Natural killer cell (primary cell): ENCODE data around the gene SATL1. TPM values are rescaled to one million over a fixed set of nuclear protein-coding genes. Genes with fewer than 3 reads are reported as not detected.

Source experiments
- ATAC-seq, 3 donors: fragments of 150-1000 bp in 2 of 3; fragments of 200-7000 bp in 1 of 3; cut with Tn5 transposase; 1 replicate in 1 of 3; 2 replicates in 2 of 3; pipeline ENCODE4 v1.10.0; 2021; ENCODE audit warnings: mild to moderate bottlenecking in 2 of 3, moderate library complexity in 2 of 3
- DNase-seq, 2 donors: peaks; one replicate each; pipeline versions ENCODE4 v3.0.0 to v3.0.0-alpha.2; 2013 to 2021; ENCODE audit warnings: mixed read lengths in 1 of 2
- H3K27ac ChIP-seq: one replicate; pipeline ENCODE4 v1.5.1; 2013; ENCODE audit warnings: mild to moderate bottlenecking, low read length
- H3K27me3 ChIP-seq: one replicate; pipeline ENCODE4 v1.6.1; 2013; ENCODE audit warnings: low read length; ENCODE audit not compliant: control insufficient read depth, insufficient read depth
- H3K36me3 ChIP-seq: one replicate; pipeline ENCODE4 v1.6.1; 2013; ENCODE audit warnings: low read length; ENCODE audit not compliant: control insufficient read depth, insufficient read depth
- H3K4me1 ChIP-seq: one replicate; pipeline ENCODE4 v1.6.1; 2013; ENCODE audit warnings: low read length; ENCODE audit not compliant: control insufficient read depth, insufficient read depth
- H3K4me3 ChIP-seq: one replicate; pipeline ENCODE4 v1.5.1; 2013; ENCODE audit warnings: low read length
- H3K9me3 ChIP-seq: one replicate; pipeline ENCODE4 v1.6.1; 2013; ENCODE audit warnings: low read length; ENCODE audit not compliant: control insufficient read depth, insufficient read depth
- H3K27ac Mint-ChIP-seq, 2 donors: one replicate each; pipeline ENCODE4 v1.8.0; 2022; ENCODE audit warnings: mild to moderate bottlenecking in 2 of 2, mixed read lengths in 2 of 2, moderate library complexity in 1 of 2
- H3K27me3 Mint-ChIP-seq, 2 donors: one replicate each; pipeline ENCODE4 v1.8.0; 2022; ENCODE audit warnings: low read depth in 2 of 2, mixed read lengths in 2 of 2
- H3K36me3 Mint-ChIP-seq: one replicate; pipeline ENCODE4 v1.8.0; 2022; ENCODE audit warnings: mixed read lengths
- H3K4me1 Mint-ChIP-seq, 2 donors: one replicate each; pipeline ENCODE4 v1.8.0; 2022; ENCODE audit warnings: mixed read lengths in 2 of 2
- H3K4me3 Mint-ChIP-seq: one replicate; pipeline ENCODE4 v1.8.0; 2022; ENCODE audit warnings: mild to moderate bottlenecking, moderate library complexity, mixed read lengths
- H3K9me3 Mint-ChIP-seq, 2 donors: one replicate each; pipeline ENCODE4 v1.8.0; 2022; ENCODE audit warnings: mixed read lengths in 2 of 2
- WGBS: methylation state at CpG from one replicate; pipeline ENCODE4 v1.1.7; 2013; ENCODE audit warnings: missing lambda C conversion rate; ENCODE audit not compliant: insufficient coverage; 5-methylcytosine and 5-hydroxymethylcytosine counted together
- intact Hi-C: fragments of 100-400 bp; cut with micrococcal nuclease; formaldehyde crosslinking; loops from one replicate; pipeline ENCODE4 v1.14.2; 2022
- total RNA-seq, 4 donors: library from RNA; stranded (reverse); fragments of 120-200 nt in 1 of 4; gene quantifications; one replicate each; pipeline versions ENCODE4 v1.2.3 to v1.2.4, GENCODE V29; 2013 to 2022
- TF ChIP-seq, protein P1 (sequence below): fragments of 200-600 bp; IDR thresholded peaks from one replicate; pipeline ENCODE4 v1.8.0; 2022; ENCODE audit warnings: antibody characterized with exemption

The SATL1 gene
- total RNA-seq, 3 donors from 2014 or later (not counting 1 experiment from before 2014, with no cell fraction given) = 0.10 TPM; not detected in 2

DNA sequence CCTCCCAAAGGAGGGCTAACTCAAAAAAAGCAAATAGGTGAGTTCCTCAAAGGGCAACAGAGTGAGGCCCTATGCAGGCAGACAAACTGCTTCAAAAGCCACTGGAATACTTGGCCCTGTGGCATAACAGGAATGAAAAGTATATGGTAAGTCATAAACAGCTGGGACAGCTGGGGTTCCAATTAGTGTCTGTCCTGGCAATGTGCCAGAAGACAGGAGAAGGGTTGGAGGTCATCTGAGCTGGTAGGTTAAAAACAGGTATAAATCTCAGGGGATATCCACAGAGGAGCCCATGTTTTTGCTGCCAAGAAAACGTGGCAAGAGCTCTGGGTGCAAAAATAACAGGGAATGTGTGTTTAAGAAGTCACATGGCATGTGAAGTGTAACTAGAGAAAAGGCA is 128.3 kb downstream of the SATL1 start:
- no peaks in the 10 kb centered on the region for H3K4me1 Mint-ChIP-seq
- no peaks in the 10 kb centered on the region for H3K9me3 ChIP-seq
- no peak overlapping the region for H3K27ac Mint-ChIP-seq
- H3K27ac ChIP-seq = no peak overlapping the region
- H3K27me3 ChIP-seq = no peaks in the 10 kb centered on the region
- intact Hi-C loops = no loop called here
- WGBS = 29% methylated on average over 1 of the region's 1 CpG
- H3K9me3 Mint-ChIP-seq = no peaks in the 10 kb centered on the region
- H3K36me3 Mint-ChIP-seq = no peaks in the 10 kb centered on the region
- peaks cover 0 to 3% of the 10 kb centered on the region in 2 donors for H3K27me3 Mint-ChIP-seq
- TF ChIP-seq, protein P1, sequence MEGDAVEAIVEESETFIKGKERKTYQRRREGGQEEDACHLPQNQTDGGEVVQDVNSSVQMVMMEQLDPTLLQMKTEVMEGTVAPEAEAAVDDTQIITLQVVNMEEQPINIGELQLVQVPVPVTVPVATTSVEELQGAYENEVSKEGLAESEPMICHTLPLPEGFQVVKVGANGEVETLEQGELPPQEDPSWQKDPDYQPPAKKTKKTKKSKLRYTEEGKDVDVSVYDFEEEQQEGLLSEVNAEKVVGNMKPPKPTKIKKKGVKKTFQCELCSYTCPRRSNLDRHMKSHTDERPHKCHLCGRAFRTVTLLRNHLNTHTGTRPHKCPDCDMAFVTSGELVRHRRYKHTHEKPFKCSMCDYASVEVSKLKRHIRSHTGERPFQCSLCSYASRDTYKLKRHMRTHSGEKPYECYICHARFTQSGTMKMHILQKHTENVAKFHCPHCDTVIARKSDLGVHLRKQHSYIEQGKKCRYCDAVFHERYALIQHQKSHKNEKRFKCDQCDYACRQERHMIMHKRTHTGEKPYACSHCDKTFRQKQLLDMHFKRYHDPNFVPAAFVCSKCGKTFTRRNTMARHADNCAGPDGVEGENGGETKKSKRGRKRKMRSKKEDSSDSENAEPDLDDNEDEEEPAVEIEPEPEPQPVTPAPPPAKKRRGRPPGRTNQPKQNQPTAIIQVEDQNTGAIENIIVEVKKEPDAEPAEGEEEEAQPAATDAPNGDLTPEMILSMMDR = no peak
- H3K36me3 ChIP-seq = no peaks in the 10 kb centered on the region
- H3K4me1 ChIP-seq = no peaks in the 10 kb centered on the region
- no peak overlapping the region for H3K4me3 Mint-ChIP-seq
- H3K4me3 ChIP-seq = no peak overlapping the region
- ATAC-seq (no peak), DNase-seq (no peak)

DNA sequence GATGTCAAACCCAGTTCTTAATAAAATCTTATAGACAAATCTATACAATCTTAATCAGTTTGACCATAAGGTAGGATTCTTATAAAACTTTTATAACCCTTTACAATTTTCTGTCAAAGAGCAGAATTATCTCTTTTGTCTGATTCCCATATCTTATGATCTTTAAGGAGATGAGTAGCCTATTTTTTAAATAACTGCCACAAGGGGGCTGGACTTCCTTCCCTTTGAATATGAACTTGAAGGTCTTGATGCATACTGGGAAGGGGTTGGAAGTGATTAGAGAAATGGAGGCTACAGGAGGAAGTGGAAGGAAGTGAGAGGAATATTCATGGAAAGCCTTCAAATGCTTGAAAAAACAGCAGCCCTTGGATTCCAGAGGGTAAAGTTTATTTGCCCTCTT is 128.8 kb downstream of the SATL1 start:
- Histone ChIP-seq H3K27me3 (no peaks in the 10 kb centered on the region), H3K27ac (no peak overlapping the region), H3K4me1 (no peaks in the 10 kb centered on the region), H3K36me3 (no peaks in the 10 kb centered on the region), H3K4me3 (no peak overlapping the region), H3K9me3 (no peaks in the 10 kb centered on the region)
- intact Hi-C loops = no loop called here
- Mint-ChIP-seq H3K4me1 (no peaks in the 10 kb centered on the region), H3K9me3 (no peaks in the 10 kb centered on the region), H3K27me3 (peaks cover 0 to 3% of the 10 kb centered on the region in 2 donors), H3K36me3 (no peaks in the 10 kb centered on the region), H3K4me3 (no peak overlapping the region), H3K27ac (no peak overlapping the region)
- ATAC-seq (no peak), DNase-seq (no peak)
- TF ChIP-seq, protein P1 = no peak

DNA sequence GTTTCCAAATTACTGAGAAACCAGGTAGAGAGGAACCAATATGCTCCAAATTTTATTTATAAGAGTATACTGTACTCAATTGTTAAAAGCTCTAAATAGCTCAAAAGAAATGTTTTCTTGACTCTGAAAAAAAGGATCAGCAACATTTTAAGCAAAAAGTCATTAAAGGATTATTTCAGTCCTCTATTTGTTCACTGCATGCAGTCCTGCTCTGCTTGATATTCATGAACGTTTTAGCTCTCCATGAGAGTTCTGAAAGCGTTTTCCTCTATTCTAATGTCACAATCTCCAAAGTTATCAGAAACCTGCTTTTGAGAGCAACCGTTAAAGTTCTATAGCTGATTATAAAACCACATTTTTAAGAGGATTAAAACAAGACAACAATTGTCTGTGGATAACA is 129.4 kb downstream of the SATL1 start:
- Histone ChIP-seq H3K4me3 (no peak overlapping the region), H3K36me3 (no peaks in the 10 kb centered on the region), H3K27ac (no peak overlapping the region), H3K27me3 (no peaks in the 10 kb centered on the region), H3K4me1 (no peaks in the 10 kb centered on the region), H3K9me3 (no peaks in the 10 kb centered on the region)
- Mint-ChIP-seq H3K9me3 (no peaks in the 10 kb centered on the region), H3K27me3 (peaks cover 0 to 3% of the 10 kb centered on the region in 2 donors), H3K4me3 (no peak overlapping the region), H3K27ac (no peak overlapping the region), H3K36me3 (no peaks in the 10 kb centered on the region), H3K4me1 (no peaks in the 10 kb centered on the region)
- DNase-seq (no peak), ATAC-seq (no peak)
- TF ChIP-seq, protein P1 = no peak
- intact Hi-C loops = no loop called here
- 77% methylated on average over 2 of the region's 3 CpGs for WGBS

DNA sequence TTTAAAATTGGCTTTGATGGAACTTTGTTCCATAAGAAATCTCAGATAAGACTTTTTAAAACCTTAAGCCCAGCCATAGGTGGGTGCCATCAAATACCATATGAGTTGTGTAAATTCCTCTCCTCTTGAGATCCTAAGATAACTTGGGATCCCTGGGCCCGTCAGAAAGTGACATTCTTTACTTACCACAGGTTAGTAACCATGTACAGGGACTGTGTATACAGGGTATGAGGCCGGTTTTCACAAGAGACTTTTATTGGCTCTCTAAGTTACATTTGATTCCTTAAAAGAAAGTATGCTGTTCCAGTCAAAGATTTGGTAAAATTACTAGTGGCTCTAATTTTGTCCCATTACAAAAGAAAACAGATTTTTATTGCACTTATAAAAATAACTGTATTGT is 129.8 kb downstream of the SATL1 start:
- H3K4me1 ChIP-seq = no peaks in the 10 kb centered on the region
- no peaks in the 10 kb centered on the region for H3K36me3 ChIP-seq
- DNase-seq = no peak
- Mint-ChIP-seq H3K27ac (no peak overlapping the region), H3K4me1 (no peaks in the 10 kb centered on the region), H3K36me3 (no peaks in the 10 kb centered on the region), H3K9me3 (no peaks in the 10 kb centered on the region), H3K4me3 (no peak overlapping the region), H3K27me3 (peaks cover 0 to 3% of the 10 kb centered on the region in 2 donors)
- H3K27ac ChIP-seq = no peak overlapping the region
- H3K27me3 ChIP-seq = no peaks in the 10 kb centered on the region
- H3K4me3 ChIP-seq = no peak overlapping the region
- no peaks in the 10 kb centered on the region for H3K9me3 ChIP-seq
- 65% methylated on average over 2 of the region's 2 CpGs for WGBS
- TF ChIP-seq, protein P1 = no peak
- intact Hi-C loops = no loop called here
- ATAC-seq = no peak
